Neural crest cell (in vitro differentiated cells): ENCODE measurements around the gene EXOC4. TPM values are rescaled to one million over a fixed set of nuclear protein-coding genes. Genes with fewer than 3 reads are reported as not detected.

Source experiments
- DNase-seq: peaks from one replicate; pipeline ENCODE4 v3.0.0; 2021; ENCODE audit warnings: low read depth, mixed read lengths, low spot score
- H3K27ac Mint-ChIP-seq: one replicate; pipeline ENCODE4 v1.8.0; 2021; ENCODE audit warnings: mild to moderate bottlenecking, mixed read lengths; ENCODE audit not compliant: unreplicated experiment
- H3K27me3 Mint-ChIP-seq: 2 replicates; pipeline ENCODE4 v1.8.0; 2021; ENCODE audit warnings: low read depth, mild to moderate bottlenecking, mixed read lengths
- H3K36me3 Mint-ChIP-seq: 2 replicates; pipeline ENCODE4 v1.8.0; 2021; ENCODE audit warnings: low read depth, mild to moderate bottlenecking, mixed read lengths
- H3K4me1 Mint-ChIP-seq: 2 replicates; pipeline ENCODE4 v1.8.0; 2021; ENCODE audit warnings: mixed read lengths
- H3K4me3 Mint-ChIP-seq: one replicate; pipeline ENCODE4 v1.8.0; 2021; ENCODE audit warnings: mild to moderate bottlenecking, mixed read lengths
- H3K9me3 Mint-ChIP-seq: 2 replicates; pipeline ENCODE4 v1.8.0; 2021; ENCODE audit warnings: mixed read lengths
- CTCF ChIP-seq: fragments of 200-600 bp; sonication (generic); conservative IDR thresholded peaks from 2 replicates; pipeline ENCODE4 v1.5.0; 2021; ENCODE audit warnings: antibody characterized with exemption, mild to moderate bottlenecking
- total RNA-seq: library from RNA; stranded (reverse); gene quantifications from 2 replicates; pipeline ENCODE4 v1.2.1, GENCODE V29; 2021

The EXOC4 gene
- total RNA-seq, 1 donor from 2014 or later, result 79.7 TPM

- Mint-ChIP-seq H3K27ac (no peak overlapping the region), H3K4me3 (no peak overlapping the region)
Measured at GRCh38 chr7:133445617-133446016, 192.7 kb downstream of the EXOC4 start.

GRCh38 chr7:133448012-133448411, 195.1 kb downstream of the EXOC4 start:
- DNase-seq, result no peak
- Mint-ChIP-seq H3K27me3 (no peaks in the 10 kb centered on the region), H3K4me1 (no peaks in the 10 kb centered on the region), H3K4me3 (no peak overlapping the region), H3K9me3 (no peaks in the 10 kb centered on the region), H3K36me3 (no peaks in the 10 kb centered on the region), H3K27ac (no peak overlapping the region)
- TF ChIP-seq CTCF, result no peak

More at GRCh38 chr7:133445617-133446016, 192.7 kb downstream of the EXOC4 start:
- Mint-ChIP-seq H3K27me3 (no peaks in the 10 kb centered on the region), H3K4me1 (no peaks in the 10 kb centered on the region), H3K36me3 (peaks cover 3% of the 10 kb centered on the region), H3K9me3 (peaks cover 5% of the 10 kb centered on the region)
- no peak for TF ChIP-seq CTCF
- no peak for DNase-seq

GRCh38 chr7:133452577-133452976, 199.7 kb downstream of the EXOC4 start:
- H3K4me3 Mint-ChIP-seq, result no peak overlapping the region
- H3K9me3 Mint-ChIP-seq, result no peaks in the 10 kb centered on the region
- DNase-seq, result no peak
- H3K27ac Mint-ChIP-seq, result no peak overlapping the region
- no peaks in the 10 kb centered on the region for H3K4me1 Mint-ChIP-seq
- H3K36me3 Mint-ChIP-seq, result peaks cover 2% of the 10 kb centered on the region
- H3K27me3 Mint-ChIP-seq, result no peaks in the 10 kb centered on the region
- no peak for TF ChIP-seq CTCF

- no peak for TF ChIP-seq CTCF
- no peak overlapping the region for H3K4me3 Mint-ChIP-seq
- H3K9me3 Mint-ChIP-seq, result no peaks in the 10 kb centered on the region
- peaks cover 2% of the 10 kb centered on the region for H3K36me3 Mint-ChIP-seq
- no peaks in the 10 kb centered on the region for H3K27me3 Mint-ChIP-seq
- H3K4me1 Mint-ChIP-seq, result no peaks in the 10 kb centered on the region
- no peak for DNase-seq
- H3K27ac Mint-ChIP-seq, result peak overlapping the region; percentile 72
Measured at GRCh38 chr7:133458688-133459087, 205.8 kb downstream of the EXOC4 start.

- H3K27me3 Mint-ChIP-seq, result no peaks in the 10 kb centered on the region
- no peak for DNase-seq
- no peak overlapping the region for H3K4me3 Mint-ChIP-seq
- no peak for TF ChIP-seq CTCF
- no peaks in the 10 kb centered on the region for H3K4me1 Mint-ChIP-seq
- peaks cover 13% of the 10 kb centered on the region for H3K36me3 Mint-ChIP-seq
- no peak overlapping the region for H3K27ac Mint-ChIP-seq
- peaks cover 10% of the 10 kb centered on the region for H3K9me3 Mint-ChIP-seq
Measured at GRCh38 chr7:133461421-133461820, 208.5 kb downstream of the EXOC4 start.

GRCh38 chr7:133475655-133476054, 222.8 kb downstream of the EXOC4 start:
- peaks cover 11% of the 10 kb centered on the region for H3K4me1 Mint-ChIP-seq
- no peak overlapping the region for H3K4me3 Mint-ChIP-seq
- H3K27ac Mint-ChIP-seq, result no peak overlapping the region
- TF ChIP-seq CTCF, result no peak
- H3K9me3 Mint-ChIP-seq, result peaks cover 3% of the 10 kb centered on the region
- DNase-seq, result no peak
- H3K36me3 Mint-ChIP-seq, result no peaks in the 10 kb centered on the region
- no peaks in the 10 kb centered on the region for H3K27me3 Mint-ChIP-seq
